H1 (cell line): ENCODE results near the gene LHX2. TPM values are rescaled to one million over a fixed set of nuclear protein-coding genes. Genes with fewer than 3 reads are reported as not detected.

Experiments used
- ASH2L ChIP-seq: fragments of 200-600, 300-600 bp; sonication (generic); IDR thresholded peaks from one replicate; pipeline ENCODE4 v1.7.1; 2017; ENCODE audit warnings: low read length
- CHD1 ChIP-seq: IDR thresholded peaks from 2 replicates; pipeline ENCODE4 v1.6.1; 2012; ENCODE audit warnings: low read depth, low read length, improper control_type of control experiment
- EP300 ChIP-seq, 2 experiments: IDR thresholded peaks; 1 replicate in 1 of 2; 2 replicates in 1 of 2; pipeline ENCODE4 v1.6.1; 2011 to 2012; ENCODE audit warnings: low read depth in 2 of 2, low read length in 2 of 2, mild to moderate bottlenecking in 2 of 2, borderline replicate concordance in 1 of 2, inconsistent platforms in 1 of 2, moderate library complexity in 1 of 2
- NRF1 ChIP-seq: IDR thresholded peaks from 2 replicates; pipeline ENCODE4 v1.6.1; 2011; ENCODE audit warnings: mild to moderate bottlenecking, low read depth, low read length, improper control_type of control experiment
- POLR2AphosphoS5 ChIP-seq: IDR thresholded peaks from 2 replicates; pipeline ENCODE4 v1.6.1; 2011; ENCODE audit warnings: low read depth, low read length
- RBBP5 ChIP-seq: IDR thresholded peaks from 2 replicates; pipeline ENCODE4 v1.7.1; 2012; ENCODE audit warnings: low read depth, mild to moderate bottlenecking, inconsistent platforms, low read length, moderate library complexity, borderline replicate concordance
- SP1 ChIP-seq: IDR thresholded peaks from 2 replicates; pipeline ENCODE4 v1.6.1; 2011; ENCODE audit warnings: low read depth, low read length
- TBP ChIP-seq: IDR thresholded peaks from 2 replicates; pipeline ENCODE4 v1.6.1; 2011; ENCODE audit warnings: low read depth, low read length, improper control_type of control experiment
- ZNF274 ChIP-seq: IDR thresholded peaks from 2 replicates; pipeline ENCODE4 v1.7.0; 2012; ENCODE audit warnings: low read length, borderline replicate concordance; ENCODE audit errors: extremely low read depth
- polyA plus RNA-seq, 7 experiments: library from polyadenylated mRNA; depleted of rRNA in 3 of 7; stranded (reverse) in 5 of 7; unstranded in 2 of 7; fragments of >200 nt in 5 of 7; fragments of 200-250 nt in 2 of 7; gene quantifications; 1 replicate in 5 of 7; 2 replicates in 1 of 7; 4 replicates in 1 of 7; pipeline versions ENCODE4 v1.2.1 to v1.2.3, GENCODE V29; 2011 to 2013; ENCODE audit warnings: missing spikeins in 2 of 7, mixed read lengths in 2 of 7
- total RNA-seq: library from RNA; stranded (reverse); fragmentation: NEBNext Ultra II Directional; extraction: Animal tissue kit (Norgen Biotek cat#: 25700); gene quantifications from 2 replicates; pipeline ENCODE4 v1.2.1, GENCODE V29; 2021
- TF ChIP-seq, protein P1 (sequence below): fragments of 300-600 bp; sonication (generic); IDR thresholded peaks from 2 replicates; pipeline ENCODE4 v1.7.1; 2012; ENCODE audit warnings: low read length, moderate library complexity, mild to moderate bottlenecking, inconsistent platforms; ENCODE audit not compliant: insufficient replicate concordance
- TF ChIP-seq, protein P2 (sequence below): IDR thresholded peaks from 2 replicates; pipeline ENCODE4 v1.6.1; 2012; ENCODE audit warnings: inconsistent platforms

The LHX2 gene
- total and polyA plus RNA-seq, 2 of the 8 experiments (the other 6 are each of a cell fraction or from before 2014, with no cell fraction given), result 0.11 to 0.86 TPM

DNA sequence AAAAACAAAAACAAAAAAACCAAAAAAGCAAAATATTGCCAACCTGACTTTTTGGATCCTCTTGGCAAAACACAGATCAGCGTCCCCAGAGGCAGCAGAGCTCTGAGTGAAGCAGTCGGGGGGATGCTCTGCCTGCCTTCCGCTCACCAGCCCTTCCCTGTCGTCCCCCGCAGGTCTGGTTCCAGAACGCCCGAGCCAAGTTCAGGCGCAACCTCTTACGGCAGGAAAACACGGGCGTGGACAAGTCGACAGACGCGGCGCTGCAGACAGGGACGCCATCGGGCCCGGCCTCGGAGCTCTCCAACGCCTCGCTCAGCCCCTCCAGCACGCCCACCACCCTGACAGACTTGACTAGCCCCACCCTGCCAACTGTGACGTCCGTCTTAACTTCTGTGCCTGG is 20.7 kb downstream of the LHX2 start (continued):
- TF ChIP-seq, protein P1, sequence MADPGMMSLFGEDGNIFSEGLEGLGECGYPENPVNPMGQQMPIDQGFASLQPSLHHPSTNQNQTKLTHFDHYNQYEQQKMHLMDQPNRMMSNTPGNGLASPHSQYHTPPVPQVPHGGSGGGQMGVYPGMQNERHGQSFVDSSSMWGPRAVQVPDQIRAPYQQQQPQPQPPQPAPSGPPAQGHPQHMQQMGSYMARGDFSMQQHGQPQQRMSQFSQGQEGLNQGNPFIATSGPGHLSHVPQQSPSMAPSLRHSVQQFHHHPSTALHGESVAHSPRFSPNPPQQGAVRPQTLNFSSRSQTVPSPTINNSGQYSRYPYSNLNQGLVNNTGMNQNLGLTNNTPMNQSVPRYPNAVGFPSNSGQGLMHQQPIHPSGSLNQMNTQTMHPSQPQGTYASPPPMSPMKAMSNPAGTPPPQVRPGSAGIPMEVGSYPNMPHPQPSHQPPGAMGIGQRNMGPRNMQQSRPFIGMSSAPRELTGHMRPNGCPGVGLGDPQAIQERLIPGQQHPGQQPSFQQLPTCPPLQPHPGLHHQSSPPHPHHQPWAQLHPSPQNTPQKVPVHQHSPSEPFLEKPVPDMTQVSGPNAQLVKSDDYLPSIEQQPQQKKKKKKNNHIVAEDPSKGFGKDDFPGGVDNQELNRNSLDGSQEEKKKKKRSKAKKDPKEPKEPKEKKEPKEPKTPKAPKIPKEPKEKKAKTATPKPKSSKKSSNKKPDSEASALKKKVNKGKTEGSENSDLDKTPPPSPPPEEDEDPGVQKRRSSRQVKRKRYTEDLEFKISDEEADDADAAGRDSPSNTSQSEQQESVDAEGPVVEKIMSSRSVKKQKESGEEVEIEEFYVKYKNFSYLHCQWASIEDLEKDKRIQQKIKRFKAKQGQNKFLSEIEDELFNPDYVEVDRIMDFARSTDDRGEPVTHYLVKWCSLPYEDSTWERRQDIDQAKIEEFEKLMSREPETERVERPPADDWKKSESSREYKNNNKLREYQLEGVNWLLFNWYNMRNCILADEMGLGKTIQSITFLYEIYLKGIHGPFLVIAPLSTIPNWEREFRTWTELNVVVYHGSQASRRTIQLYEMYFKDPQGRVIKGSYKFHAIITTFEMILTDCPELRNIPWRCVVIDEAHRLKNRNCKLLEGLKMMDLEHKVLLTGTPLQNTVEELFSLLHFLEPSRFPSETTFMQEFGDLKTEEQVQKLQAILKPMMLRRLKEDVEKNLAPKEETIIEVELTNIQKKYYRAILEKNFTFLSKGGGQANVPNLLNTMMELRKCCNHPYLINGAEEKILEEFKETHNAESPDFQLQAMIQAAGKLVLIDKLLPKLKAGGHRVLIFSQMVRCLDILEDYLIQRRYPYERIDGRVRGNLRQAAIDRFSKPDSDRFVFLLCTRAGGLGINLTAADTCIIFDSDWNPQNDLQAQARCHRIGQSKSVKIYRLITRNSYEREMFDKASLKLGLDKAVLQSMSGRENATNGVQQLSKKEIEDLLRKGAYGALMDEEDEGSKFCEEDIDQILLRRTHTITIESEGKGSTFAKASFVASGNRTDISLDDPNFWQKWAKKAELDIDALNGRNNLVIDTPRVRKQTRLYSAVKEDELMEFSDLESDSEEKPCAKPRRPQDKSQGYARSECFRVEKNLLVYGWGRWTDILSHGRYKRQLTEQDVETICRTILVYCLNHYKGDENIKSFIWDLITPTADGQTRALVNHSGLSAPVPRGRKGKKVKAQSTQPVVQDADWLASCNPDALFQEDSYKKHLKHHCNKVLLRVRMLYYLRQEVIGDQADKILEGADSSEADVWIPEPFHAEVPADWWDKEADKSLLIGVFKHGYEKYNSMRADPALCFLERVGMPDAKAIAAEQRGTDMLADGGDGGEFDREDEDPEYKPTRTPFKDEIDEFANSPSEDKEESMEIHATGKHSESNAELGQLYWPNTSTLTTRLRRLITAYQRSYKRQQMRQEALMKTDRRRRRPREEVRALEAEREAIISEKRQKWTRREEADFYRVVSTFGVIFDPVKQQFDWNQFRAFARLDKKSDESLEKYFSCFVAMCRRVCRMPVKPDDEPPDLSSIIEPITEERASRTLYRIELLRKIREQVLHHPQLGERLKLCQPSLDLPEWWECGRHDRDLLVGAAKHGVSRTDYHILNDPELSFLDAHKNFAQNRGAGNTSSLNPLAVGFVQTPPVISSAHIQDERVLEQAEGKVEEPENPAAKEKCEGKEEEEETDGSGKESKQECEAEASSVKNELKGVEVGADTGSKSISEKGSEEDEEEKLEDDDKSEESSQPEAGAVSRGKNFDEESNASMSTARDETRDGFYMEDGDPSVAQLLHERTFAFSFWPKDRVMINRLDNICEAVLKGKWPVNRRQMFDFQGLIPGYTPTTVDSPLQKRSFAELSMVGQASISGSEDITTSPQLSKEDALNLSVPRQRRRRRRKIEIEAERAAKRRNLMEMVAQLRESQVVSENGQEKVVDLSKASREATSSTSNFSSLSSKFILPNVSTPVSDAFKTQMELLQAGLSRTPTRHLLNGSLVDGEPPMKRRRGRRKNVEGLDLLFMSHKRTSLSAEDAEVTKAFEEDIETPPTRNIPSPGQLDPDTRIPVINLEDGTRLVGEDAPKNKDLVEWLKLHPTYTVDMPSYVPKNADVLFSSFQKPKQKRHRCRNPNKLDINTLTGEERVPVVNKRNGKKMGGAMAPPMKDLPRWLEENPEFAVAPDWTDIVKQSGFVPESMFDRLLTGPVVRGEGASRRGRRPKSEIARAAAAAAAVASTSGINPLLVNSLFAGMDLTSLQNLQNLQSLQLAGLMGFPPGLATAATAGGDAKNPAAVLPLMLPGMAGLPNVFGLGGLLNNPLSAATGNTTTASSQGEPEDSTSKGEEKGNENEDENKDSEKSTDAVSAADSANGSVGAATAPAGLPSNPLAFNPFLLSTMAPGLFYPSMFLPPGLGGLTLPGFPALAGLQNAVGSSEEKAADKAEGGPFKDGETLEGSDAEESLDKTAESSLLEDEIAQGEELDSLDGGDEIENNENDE, result no peak
- TF ChIP-seq ASH2L, result peak; percentile 51
- TF ChIP-seq CHD1, result no peak
- TF ChIP-seq ZNF274, result no peak
- TF ChIP-seq EP300 (IDR thresholded peaks at IDR 0.05; ENCODE audit: borderline replicate concordance in 1 of 2, low read depth in 2 of 2, low read length in 2 of 2), result no peak
- TF ChIP-seq TBP, result no peak
- no peak for TF ChIP-seq NRF1
- TF ChIP-seq SP1, result no peak
- TF ChIP-seq, protein P2, sequence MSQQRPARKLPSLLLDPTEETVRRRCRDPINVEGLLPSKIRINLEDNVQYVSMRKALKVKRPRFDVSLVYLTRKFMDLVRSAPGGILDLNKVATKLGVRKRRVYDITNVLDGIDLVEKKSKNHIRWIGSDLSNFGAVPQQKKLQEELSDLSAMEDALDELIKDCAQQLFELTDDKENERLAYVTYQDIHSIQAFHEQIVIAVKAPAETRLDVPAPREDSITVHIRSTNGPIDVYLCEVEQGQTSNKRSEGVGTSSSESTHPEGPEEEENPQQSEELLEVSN, result no peak
- TF ChIP-seq POLR2AphosphoS5, result no peak
- 0 out of 2 replicates have a peak, but pooled peaks have one; percentile 37 for TF ChIP-seq RBBP5
